ENCODE data around the gene SNX3. TPM values are rescaled to one million over a fixed set of nuclear protein-coding genes. Genes with fewer than 3 reads are reported as not detected.

The SNX3 gene
- total and polyA plus RNA-seq, 7 donors = 165 to 348 (median 204) TPM

GRCh38 chr6:108170332-108171290 is 90.2 kb downstream of the SNX3 start:
- ATAC-seq (no peak), DNase-seq (no peak)
- intact Hi-C loops (cut with DNase I) = no loop called here
- H3K4me3 ChIP-seq = no peak overlapping the region
- peaks cover 21% of the 10 kb centered on the region for H3K4me1 ChIP-seq
- H3K36me3 ChIP-seq (ENCODE audit: insufficient read depth in 1 of 2, low read depth in 1 of 2) = no peaks in the 10 kb centered on the region
- no peaks in the 10 kb centered on the region for H3K9me3 ChIP-seq
- peaks cover 0 to 100% (median 64%) of the 10 kb centered on the region in 3 donors for H3K27me3 ChIP-seq (ENCODE audit: insufficient read depth in 3 of 3, low read length in 2 of 3)
- 20 to 30% (median 28%) methylated on average over 31 of the region's 31 CpGs for WGBS, 3 donors
- no peak for TF ChIP-seq CTCF (IDR thresholded peaks at IDR 0.05)
- no peak overlapping the region for H3K27ac ChIP-seq

- WGBS, 3 donors = 9 to 12% (median 10%) methylated on average over 49 to 55 of the region's 55 CpGs
- Histone ChIP-seq H3K4me1 (peaks cover 30% of the 10 kb centered on the region), H3K9me3 (no peaks in the 10 kb centered on the region), H3K36me3 (ENCODE audit: insufficient read depth in 1 of 2, low read depth in 1 of 2) (no peaks in the 10 kb centered on the region), H3K27ac (no peak overlapping the region), H3K27me3 (ENCODE audit: insufficient read depth in 3 of 3, low read length in 2 of 3) (peaks cover 0 to 100% (median 69%) of the 10 kb centered on the region in 3 donors), H3K4me3 (peak overlapping the region; percentile 52)
- no peak for DNase-seq
- ATAC-seq = peak in 2 of 4 donors; percentile 15 to 27
- intact Hi-C loops (cut with DNase I) = loop anchor here (5.0 kb wide), 1 partner anchor 52 kb away; no protein-coding TSS in a partner anchor
- no peak for TF ChIP-seq CTCF (IDR thresholded peaks at IDR 0.05)
Measured at GRCh38 chr6:108169464-108170331, 91.1 kb downstream of the SNX3 start.

GRCh38 chr6:108168501-108169463 is 92.1 kb downstream of the SNX3 start:
- H3K36me3 ChIP-seq (ENCODE audit: insufficient read depth in 1 of 2, low read depth in 1 of 2) = no peaks in the 10 kb centered on the region
- H3K4me1 ChIP-seq = peaks cover 38% of the 10 kb centered on the region
- DNase-seq (peak in 1 of 2 donors; percentile 42), ATAC-seq (peak; percentile 74 to 84 (median 77))
- peak overlapping the region; percentile 52 for H3K4me3 ChIP-seq
- no peak overlapping the region for H3K27ac ChIP-seq
- no peaks in the 10 kb centered on the region for H3K9me3 ChIP-seq
- WGBS, 3 donors = 3 to 5% (median 4%) methylated on average over 60 to 63 of the region's 63 CpGs
- peak; percentile 35 for TF ChIP-seq CTCF (IDR thresholded peaks at IDR 0.05)
- intact Hi-C loops (cut with DNase I) = loop anchor here (5.0 kb wide), 1 partner anchor 51 kb away; no protein-coding TSS in a partner anchor
- H3K27me3 ChIP-seq (ENCODE audit: insufficient read depth in 3 of 3, low read length in 2 of 3) = peaks cover 0 to 100% (median 73%) of the 10 kb centered on the region in 3 donors

GRCh38 chr6:108168090-108168463 is 92.8 kb downstream of the SNX3 start:
- peak in 1 of 4 donors; percentile 20 for ATAC-seq
- Histone ChIP-seq H3K27ac (no peak overlapping the region), H3K4me3 (peak overlapping the region; percentile 52), H3K36me3 (ENCODE audit: insufficient read depth in 1 of 2, low read depth in 1 of 2) (no peaks in the 10 kb centered on the region), H3K9me3 (no peaks in the 10 kb centered on the region), H3K27me3 (ENCODE audit: insufficient read depth in 3 of 3, low read length in 2 of 3) (peaks cover 0 to 100% (median 78%) of the 10 kb centered on the region in 3 donors), H3K4me1 (peaks cover 41% of the 10 kb centered on the region)
- DNase-seq = no peak
- intact Hi-C loops (cut with DNase I) = loop anchor here (5.0 kb wide), 1 partner anchor 51 kb away; no protein-coding TSS in a partner anchor
- 27 to 34% (median 34%) methylated on average over 22 to 23 of the region's 23 CpGs for WGBS, 3 donors
- no peak for TF ChIP-seq CTCF (IDR thresholded peaks at IDR 0.05)

Measured in psoas muscle (tissue), 8 donors.